Measurements from ENCODE around the gene EXD2.
"Not testable (repeated sequence)": the region's sequence is repeated elsewhere in the genome, so short reads cannot be mapped to it uniquely, and the experiment has no call there.

Gene EXD2

GRCh38 chr14:69284170-69284569 lies 92.9 kb downstream of the EXD2 start:
- DNase-seq = no peak

- DNase-seq = no peak
Measured at GRCh38 chr14:69285661-69286255, 94.5 kb downstream of the EXD2 start.

GRCh38 chr14:69287098-69288010 lies 96.1 kb downstream of the EXD2 start:
- DNase-seq = no peak

- no peak for DNase-seq
Measured at GRCh38 chr14:69288011-69288771, 96.9 kb downstream of the EXD2 start.

- DNase-seq = no peak
Measured at GRCh38 chr14:69288956-69289705, 97.8 kb downstream of the EXD2 start.

GRCh38 chr14:69289811-69290520 lies 98.7 kb downstream of the EXD2 start:
- no peak for DNase-seq

- DNase-seq = not testable (repeated sequence)
Measured at GRCh38 chr14:69290881-69291280, 99.6 kb downstream of the EXD2 start.

GRCh38 chr14:69291396-69291795 lies 100.1 kb downstream of the EXD2 start:
- DNase-seq = no peak

- DNase-seq = no peak
Measured at GRCh38 chr14:69291891-69292561, 100.7 kb downstream of the EXD2 start.

All from stimulated activated CD4-positive, alpha-beta T cell treated with anti-CD3 and anti-CD28 coated beads, Interleukin-2, amount 100 ng/mL, for 24 hours (primary cell).